ENCODE measurements around the gene CCSER2.
A peak's percentile ranks its signal among the peaks of the same experiment; 100 is the strongest.

The CCSER2 gene

DNA sequence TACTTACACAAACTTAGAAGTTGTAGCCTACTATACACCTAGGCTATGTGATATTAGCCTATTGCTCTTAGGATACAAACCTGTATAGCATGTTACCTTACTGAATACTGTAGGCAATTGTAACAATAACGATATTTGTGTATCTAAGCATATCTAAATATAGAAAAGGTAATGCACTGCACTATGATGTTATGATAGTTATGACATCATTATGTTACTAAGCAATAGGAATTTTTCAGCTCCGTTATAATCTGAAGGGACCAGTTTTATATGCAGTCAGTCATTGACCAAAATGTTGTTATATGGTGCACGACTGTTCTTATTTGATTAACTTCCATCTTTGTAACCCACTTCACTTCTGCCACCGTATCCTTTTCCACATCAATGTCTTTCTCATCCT, 62.0 kb downstream of the CCSER2 start:
- no peak for DNase-seq (ENCODE audit: low read depth)

DNA sequence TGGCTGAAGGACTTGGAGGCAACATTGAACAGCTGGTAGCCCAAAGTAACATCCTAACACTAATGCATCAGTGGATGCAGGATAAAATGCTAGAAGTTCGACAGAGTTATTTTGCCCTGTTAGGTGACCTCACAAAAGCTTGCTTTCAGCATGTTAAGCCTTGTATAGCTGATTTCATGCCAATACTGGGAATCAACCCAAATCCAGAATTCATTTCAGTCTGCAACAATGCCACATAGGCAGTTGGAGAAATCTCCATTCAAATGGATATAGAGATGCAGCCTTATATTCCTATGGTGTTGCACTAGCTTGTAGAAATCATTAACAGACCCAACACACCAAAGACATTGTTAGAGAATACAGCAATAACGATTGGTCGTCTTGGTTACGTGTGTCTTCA, 62.9 kb downstream of the CCSER2 start:
- H3K4me3 ChIP-seq (ENCODE audit: low read length), result no peak overlapping the region
- peak; percentile 35 for DNase-seq (ENCODE audit: low read depth)
- TF ChIP-seq, protein P1, sequence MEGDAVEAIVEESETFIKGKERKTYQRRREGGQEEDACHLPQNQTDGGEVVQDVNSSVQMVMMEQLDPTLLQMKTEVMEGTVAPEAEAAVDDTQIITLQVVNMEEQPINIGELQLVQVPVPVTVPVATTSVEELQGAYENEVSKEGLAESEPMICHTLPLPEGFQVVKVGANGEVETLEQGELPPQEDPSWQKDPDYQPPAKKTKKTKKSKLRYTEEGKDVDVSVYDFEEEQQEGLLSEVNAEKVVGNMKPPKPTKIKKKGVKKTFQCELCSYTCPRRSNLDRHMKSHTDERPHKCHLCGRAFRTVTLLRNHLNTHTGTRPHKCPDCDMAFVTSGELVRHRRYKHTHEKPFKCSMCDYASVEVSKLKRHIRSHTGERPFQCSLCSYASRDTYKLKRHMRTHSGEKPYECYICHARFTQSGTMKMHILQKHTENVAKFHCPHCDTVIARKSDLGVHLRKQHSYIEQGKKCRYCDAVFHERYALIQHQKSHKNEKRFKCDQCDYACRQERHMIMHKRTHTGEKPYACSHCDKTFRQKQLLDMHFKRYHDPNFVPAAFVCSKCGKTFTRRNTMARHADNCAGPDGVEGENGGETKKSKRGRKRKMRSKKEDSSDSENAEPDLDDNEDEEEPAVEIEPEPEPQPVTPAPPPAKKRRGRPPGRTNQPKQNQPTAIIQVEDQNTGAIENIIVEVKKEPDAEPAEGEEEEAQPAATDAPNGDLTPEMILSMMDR (conservative IDR thresholded peaks at IDR 0.05; ENCODE audit: low read depth, low read length), result no peak

More for the DNA sequence above, 62.0 kb downstream of the CCSER2 start:
- TF ChIP-seq, protein P1 (conservative IDR thresholded peaks at IDR 0.05; ENCODE audit: low read depth, low read length), result no peak
- H3K4me3 ChIP-seq (ENCODE audit: low read length), result no peak overlapping the region

DNA sequence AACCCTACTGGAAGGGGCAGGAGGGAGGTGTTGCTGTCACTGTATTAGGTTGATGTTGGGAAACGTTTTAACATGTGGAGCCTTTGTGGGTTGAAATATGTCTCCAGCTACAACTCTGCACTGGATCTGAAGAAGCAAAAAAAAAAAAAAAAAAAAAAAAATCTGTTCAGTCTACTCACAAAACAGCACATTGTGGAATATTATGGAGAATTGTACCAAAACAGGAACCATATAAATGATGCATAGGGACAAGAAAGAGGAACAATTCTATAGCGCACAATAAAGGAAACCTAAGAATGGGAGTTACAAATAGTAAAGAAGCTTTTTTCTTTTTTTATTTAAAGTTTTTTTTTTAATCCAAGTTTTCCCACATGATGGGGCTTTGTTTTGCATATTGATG, 63.8 kb downstream of the CCSER2 start:
- H3K4me3 ChIP-seq (ENCODE audit: low read length), result no peak overlapping the region
- no peak for DNase-seq (ENCODE audit: low read depth)
- TF ChIP-seq, protein P1 (conservative IDR thresholded peaks at IDR 0.05; ENCODE audit: low read depth, low read length), result no peak

- DNase-seq (ENCODE audit: low read depth), result no peak
- TF ChIP-seq, protein P1 (conservative IDR thresholded peaks at IDR 0.05; ENCODE audit: low read depth, low read length), result no peak
- no peak overlapping the region for H3K4me3 ChIP-seq (ENCODE audit: low read length)
These were observed 67.2 kb downstream of the CCSER2 start for GRCh38 chr10:84395581-84395980.

DNA sequence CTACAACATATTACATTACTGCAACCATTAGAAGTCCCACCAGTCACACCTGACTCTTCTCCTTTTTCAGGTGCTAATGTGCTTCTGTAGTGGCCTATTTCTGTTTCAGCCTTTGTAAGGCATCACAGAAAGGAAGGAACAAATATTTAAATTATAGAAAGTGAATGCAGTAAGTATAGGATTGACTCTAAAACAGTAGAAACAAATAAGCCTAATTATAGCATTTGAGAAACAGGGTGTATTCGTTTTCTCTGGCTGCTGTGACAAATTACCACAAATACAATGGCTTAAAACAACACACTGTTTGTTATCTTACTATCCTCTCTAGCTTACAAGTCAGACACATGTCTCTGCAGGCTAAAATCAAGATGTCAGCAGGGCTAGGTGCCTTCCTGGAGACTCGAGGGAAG, 69.4 kb downstream of the CCSER2 start:
- H3K4me3 ChIP-seq (ENCODE audit: low read length), result no peak overlapping the region
- TF ChIP-seq, protein P1 (conservative IDR thresholded peaks at IDR 0.05; ENCODE audit: low read depth, low read length), result no peak
- no peak for DNase-seq (ENCODE audit: low read depth)

GRCh38 chr10:84398696-84399095, 70.3 kb downstream of the CCSER2 start:
- TF ChIP-seq, protein P1 (conservative IDR thresholded peaks at IDR 0.05; ENCODE audit: low read depth, low read length), result no peak
- no peak for DNase-seq (ENCODE audit: low read depth)
- no peak overlapping the region for H3K4me3 ChIP-seq (ENCODE audit: low read length)

DNA sequence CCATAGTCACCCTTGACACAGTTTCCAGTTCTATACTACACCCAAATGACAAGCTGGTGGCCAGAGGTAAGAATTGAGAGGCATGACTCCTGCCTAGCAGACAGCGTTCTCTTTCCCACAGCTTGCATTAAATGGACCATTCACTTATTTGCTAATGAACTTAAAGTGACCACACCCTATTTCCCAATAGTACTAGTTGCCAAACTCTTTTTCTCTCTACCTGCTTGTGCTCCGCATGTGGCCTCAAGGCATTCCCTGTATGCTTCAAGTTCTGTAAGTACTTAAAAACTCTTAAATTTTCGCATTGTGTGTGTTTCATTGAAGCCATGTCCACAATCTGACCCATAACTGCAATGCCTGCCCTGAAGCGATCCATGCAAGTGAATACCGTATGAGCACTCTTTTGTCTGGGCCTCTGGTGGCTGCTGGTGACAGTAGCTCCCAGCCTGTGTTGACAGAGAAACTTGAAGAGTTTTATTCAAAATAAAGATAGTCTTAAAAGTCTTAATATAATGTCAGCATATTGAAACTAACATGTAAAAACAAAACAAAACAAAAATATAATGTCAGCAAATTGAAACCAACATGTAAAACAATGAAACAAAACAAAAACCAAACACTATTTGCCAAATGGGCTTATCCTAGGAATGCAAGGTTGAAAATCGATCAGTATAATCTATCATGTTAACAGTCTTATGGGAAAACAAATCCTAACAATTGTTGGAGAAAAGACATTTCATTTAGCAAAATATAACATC, 73.6 kb downstream of the CCSER2 start:
- H3K4me3 ChIP-seq (ENCODE audit: low read length), result no peak overlapping the region
- DNase-seq (ENCODE audit: low read depth), result no peak
- TF ChIP-seq, protein P1 (conservative IDR thresholded peaks at IDR 0.05; ENCODE audit: low read depth, low read length), result no peak
